ENCODE measurements around the gene SLAMF7.
"Not testable (repeated sequence)": the region's sequence is repeated elsewhere in the genome, so short reads cannot be mapped to it uniquely, and the experiment has no call there.

SLAMF7 gene

GRCh38 chr1:160772331-160772730 lies 33.3 kb downstream of the SLAMF7 start:
- no peak for DNase-seq (ENCODE audit: low read depth in 2 of 3, low spot score in 1 of 3)

DNA sequence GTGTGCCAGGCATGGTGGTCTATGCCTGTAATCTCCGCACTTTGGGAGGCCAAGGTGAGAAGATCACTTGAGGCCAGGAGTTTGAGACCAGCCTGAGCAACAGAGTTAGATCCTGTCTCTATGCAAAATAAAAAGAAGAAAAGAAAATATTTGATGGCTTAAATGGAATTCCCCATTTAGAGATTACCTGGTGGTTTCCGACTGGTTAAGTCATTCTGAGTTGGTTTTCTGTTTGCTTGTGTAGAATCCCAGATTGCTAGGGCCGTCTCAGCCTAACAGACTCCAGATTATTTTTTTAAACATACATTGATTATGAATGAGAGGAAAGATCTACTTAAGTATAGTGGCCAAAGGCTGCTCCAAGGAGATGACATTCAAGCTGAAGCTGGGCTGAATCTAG lies 34.0 kb downstream of the SLAMF7 start:
- DNase-seq (ENCODE audit: low read depth in 2 of 3, low spot score in 1 of 3), result no peak

- DNase-seq (ENCODE audit: low read depth in 2 of 3, low spot score in 1 of 3), result no peak
These were observed 36.1 kb downstream of the SLAMF7 start for GRCh38 chr1:160774886-160775719.

DNA sequence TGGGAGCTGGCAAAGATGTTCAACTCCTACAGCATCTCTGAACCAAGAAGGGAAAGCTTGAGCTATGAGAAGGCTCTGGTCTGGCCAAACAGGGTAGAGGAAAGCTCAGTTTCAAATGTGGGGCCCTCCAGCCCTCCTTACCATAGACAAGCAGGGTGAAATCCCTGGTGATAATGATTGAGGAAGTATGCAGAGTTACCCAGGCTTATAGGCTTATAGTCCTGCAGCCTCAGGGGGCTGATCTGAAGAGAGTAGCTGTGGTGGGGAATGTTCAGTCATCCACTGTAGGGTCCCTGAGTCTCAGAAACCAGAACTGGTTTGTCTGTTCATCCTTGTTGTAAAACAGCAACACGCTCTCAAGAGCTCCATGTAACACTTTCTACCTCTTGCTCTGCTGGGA lies 37.1 kb downstream of the SLAMF7 start:
- DNase-seq (ENCODE audit: low read depth in 2 of 3, low spot score in 1 of 3), result no peak

GRCh38 chr1:160777486-160778089 lies 38.5 kb downstream of the SLAMF7 start:
- DNase-seq (ENCODE audit: low read depth in 2 of 3, low spot score in 1 of 3), result no peak

- DNase-seq (ENCODE audit: low read depth in 2 of 3, low spot score in 1 of 3), result no peak
These were observed 39.9 kb downstream of the SLAMF7 start for GRCh38 chr1:160778976-160779375.

GRCh38 chr1:160779626-160780397 lies 40.8 kb downstream of the SLAMF7 start:
- DNase-seq (ENCODE audit: low read depth in 2 of 3, low spot score in 1 of 3), result no peak

GRCh38 chr1:160780398-160780755 lies 41.3 kb downstream of the SLAMF7 start:
- DNase-seq (ENCODE audit: low read depth in 2 of 3, low spot score in 1 of 3), result no peak

GRCh38 chr1:160781186-160781766 lies 42.2 kb downstream of the SLAMF7 start:
- DNase-seq (ENCODE audit: low read depth in 2 of 3, low spot score in 1 of 3), result no peak

DNA sequence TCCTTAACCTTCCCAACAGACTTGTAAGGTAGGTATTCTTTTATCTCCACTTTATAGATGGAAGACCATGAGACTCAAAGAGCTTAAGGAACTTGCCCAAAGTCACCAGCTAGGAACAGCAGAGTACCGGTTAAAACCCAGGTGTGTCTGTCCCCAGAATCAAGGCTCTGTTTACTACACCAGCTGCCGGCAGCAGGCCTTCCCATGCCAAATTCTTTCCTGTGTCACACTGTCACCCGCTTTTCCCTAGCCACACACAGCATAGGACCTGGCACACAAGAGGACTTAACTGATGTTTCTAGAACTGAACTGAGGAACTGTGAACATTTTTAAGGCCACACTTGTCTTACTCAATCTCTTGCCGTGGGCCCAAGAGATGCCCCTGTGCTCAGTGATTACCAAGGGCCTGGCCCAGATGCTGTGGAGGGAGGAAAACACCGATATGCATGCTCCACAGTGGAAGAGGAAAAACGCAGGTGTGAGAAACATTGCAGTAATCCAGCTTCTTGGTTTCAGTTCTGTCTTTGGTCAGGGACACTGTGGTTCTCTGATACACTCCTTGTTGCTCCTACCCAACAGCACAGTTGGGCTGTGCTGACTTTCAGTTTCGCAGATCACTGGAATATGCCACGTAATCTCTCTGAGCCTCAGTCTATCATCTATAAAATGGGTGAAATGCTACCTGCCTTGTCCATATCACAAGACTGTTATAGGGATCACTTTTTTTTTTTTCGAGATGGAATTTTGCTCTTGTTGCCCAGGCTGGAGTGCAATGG lies 43.1 kb downstream of the SLAMF7 start:
- DNase-seq (ENCODE audit: low read depth in 2 of 3, low spot score in 1 of 3), result no peak

- not testable (repeated sequence) for DNase-seq (ENCODE audit: low read depth in 2 of 3, low spot score in 1 of 3)
These were observed 44.1 kb downstream of the SLAMF7 start for GRCh38 chr1:160782988-160783765.

DNA sequence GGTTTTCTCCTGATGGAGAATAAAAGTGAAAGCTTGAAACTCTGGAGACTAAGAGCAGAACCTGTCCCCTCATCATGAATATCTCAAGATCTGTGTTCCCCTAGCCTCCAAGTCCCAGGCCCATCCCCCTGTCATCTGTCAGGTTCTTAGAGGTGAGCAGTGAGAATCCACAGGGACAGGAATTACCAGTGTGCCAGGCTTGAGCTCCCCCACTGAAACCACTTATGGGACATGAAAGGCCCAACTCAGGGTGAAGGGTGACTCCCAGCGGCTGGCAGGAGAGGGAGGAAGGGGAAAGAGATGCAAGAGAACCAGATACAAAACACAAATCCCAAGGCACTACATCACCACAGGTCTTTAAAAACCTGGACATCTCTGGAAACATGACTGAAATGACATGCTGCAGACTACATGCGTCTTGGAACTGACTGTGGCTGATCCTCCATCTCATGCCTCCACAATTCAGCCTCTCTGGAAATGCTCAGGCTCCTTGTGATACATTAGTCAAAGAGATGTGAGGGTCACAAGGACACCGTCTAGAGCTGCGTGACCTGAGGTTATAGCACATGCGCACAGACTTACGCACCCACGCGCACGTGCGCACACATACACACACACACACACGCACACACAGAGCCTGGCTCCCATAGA lies 50.1 kb downstream of the SLAMF7 start:
- no peak for DNase-seq (ENCODE audit: low read depth in 2 of 3, low spot score in 1 of 3)

DNA sequence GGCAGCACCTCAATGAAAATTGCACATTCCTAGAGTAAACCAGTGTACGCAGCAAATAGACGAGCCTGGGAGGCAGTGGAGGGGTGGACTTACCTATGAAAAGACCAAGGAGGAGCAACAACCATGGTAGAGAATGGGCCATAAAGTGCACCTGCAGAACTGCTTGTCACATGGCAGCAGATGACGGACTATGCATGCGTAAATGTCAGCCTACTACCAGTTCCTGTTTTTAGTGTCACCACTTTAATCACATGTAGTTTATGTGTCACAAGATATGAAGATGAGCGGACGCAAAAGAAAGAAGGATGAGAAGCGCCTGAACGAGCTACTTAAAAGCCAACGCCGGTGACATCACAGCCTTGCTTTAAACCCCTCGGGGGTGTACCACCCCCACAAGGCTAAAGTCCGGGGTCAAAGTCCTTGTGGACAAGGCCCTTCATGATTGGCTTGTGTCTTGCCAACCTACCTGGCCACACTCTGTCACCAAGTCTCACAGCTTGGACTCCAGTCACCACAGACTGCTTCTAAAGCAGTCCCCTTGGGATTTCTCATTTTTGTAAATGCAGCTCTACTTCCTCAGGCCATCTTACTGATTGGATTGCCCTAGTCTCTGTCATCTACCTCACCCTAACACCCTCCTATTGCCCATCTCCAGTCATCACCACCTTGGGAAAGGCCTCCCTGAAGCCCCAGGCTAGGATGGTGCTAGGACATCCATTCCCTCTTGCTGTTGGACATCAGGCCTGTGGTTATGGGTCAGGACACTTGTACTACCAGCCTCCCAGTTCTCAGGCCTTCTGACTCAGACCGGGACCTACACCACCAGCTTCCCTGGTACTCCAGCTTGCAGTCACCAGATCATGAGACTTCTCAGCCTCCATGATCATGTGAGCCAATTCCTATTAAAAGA lies 50.9 kb downstream of the SLAMF7 start:
- DNase-seq (ENCODE audit: low read depth in 2 of 3, low spot score in 1 of 3), result no peak

- DNase-seq (ENCODE audit: low read depth in 2 of 3, low spot score in 1 of 3), result no peak
These were observed 55.3 kb downstream of the SLAMF7 start for GRCh38 chr1:160794376-160794775.

DNA sequence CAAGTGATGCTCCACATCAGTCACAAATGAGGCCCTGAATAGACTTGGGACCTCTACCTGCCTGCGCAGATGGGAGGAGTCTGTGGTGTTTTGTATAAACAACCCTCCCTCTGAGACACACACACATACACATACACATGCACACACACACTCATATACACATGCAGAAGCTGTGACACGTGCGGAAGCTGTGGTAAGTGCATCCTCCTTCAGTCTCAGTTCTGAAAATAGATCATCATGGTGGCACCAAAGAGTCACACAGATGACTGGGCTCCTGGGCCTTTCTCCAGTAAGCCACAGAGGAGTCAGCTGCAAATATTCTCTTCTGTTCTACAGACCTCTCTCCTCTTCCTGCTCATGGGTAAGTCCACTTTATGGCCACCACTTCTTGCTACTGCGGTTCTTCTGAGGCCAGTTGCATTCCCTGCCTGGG lies 56.9 kb downstream of the SLAMF7 start, which contains the start of gene LY9:
Gene LY9 (plus strand): TSS at position 224 of the 433 bp plus-strand sequence. CDS start 14 bp downstream, at position 238.
- peak; percentile 54 to 69 (median 69) for DNase-seq (ENCODE audit: low read depth in 2 of 3, low spot score in 1 of 3)

- no peak for DNase-seq (ENCODE audit: low read depth in 2 of 3, low spot score in 1 of 3)
These were observed 58.2 kb downstream of the SLAMF7 start for GRCh38 chr1:160797271-160797709.

DNA sequence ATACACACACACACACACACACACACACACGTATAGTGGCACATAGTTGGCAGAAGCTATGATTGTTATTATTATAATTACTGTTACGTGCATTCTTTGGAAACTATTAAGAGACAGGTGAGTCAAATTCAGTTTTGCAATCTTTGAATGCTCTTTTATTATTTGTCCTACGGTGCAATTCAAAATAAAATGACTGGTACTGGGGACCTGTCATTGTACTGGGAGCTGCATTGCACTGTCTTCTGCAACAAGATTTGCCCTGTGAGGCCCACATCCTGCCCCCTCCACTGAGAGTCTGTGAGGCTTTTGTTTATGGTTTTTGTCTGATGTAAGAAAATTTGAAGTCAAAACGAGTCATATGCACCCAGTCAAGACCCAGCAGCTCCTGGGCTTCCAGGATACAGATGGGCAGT lies 58.8 kb downstream of the SLAMF7 start:
- DNase-seq (ENCODE audit: low read depth in 2 of 3, low spot score in 1 of 3), result peak in 1 of 3 donors; percentile 41

- DNase-seq (ENCODE audit: low read depth in 2 of 3, low spot score in 1 of 3), result no peak
These were observed 59.4 kb downstream of the SLAMF7 start for GRCh38 chr1:160798439-160798838.
